Esophagus (tissue), 2 donors: ENCODE measurements around the gene ERBB4. TPM values are rescaled to one million over a fixed set of nuclear protein-coding genes. Genes with fewer than 3 reads are reported as not detected.

Experiments used
- H3K27ac ChIP-seq, 2 donors: one replicate each; pipeline ENCODE4 v1.5.1; 2013; ENCODE audit warnings: low read depth in 2 of 2, mild to moderate bottlenecking in 2 of 2, inconsistent platforms in 1 of 2, low read length in 1 of 2, moderate library complexity in 1 of 2
- H3K27me3 ChIP-seq, 2 donors: one replicate each; pipeline ENCODE4 v1.6.1; 2013; ENCODE audit warnings: low read length in 2 of 2, control low read depth in 1 of 2, mild to moderate bottlenecking in 1 of 2; ENCODE audit not compliant: insufficient read depth in 2 of 2, control insufficient read depth in 1 of 2
- H3K36me3 ChIP-seq, 2 donors: one replicate each; pipeline ENCODE4 v1.6.1; 2013; ENCODE audit warnings: low read length in 1 of 2; ENCODE audit not compliant: control insufficient read depth in 2 of 2, insufficient read depth in 2 of 2
- H3K4me1 ChIP-seq, 2 donors: one replicate each; pipeline ENCODE4 v1.6.1; 2013; ENCODE audit warnings: low read length in 1 of 2; ENCODE audit not compliant: control insufficient read depth in 2 of 2, insufficient read depth in 2 of 2
- H3K4me3 ChIP-seq, 2 donors: one replicate each; pipeline ENCODE4 v1.5.1; 2013; ENCODE audit warnings: low read length in 2 of 2, mild to moderate bottlenecking in 2 of 2, low read depth in 1 of 2, moderate library complexity in 1 of 2
- H3K9me3 ChIP-seq, 2 donors: one replicate each; pipeline ENCODE4 v1.6.1; 2013; ENCODE audit warnings: mild to moderate bottlenecking in 2 of 2, low read depth in 1 of 2, low read length in 1 of 2, moderate library complexity in 1 of 2; ENCODE audit not compliant: control insufficient read depth in 2 of 2, insufficient read depth in 1 of 2
- WGBS, 2 donors: extraction: QIAGEN DNeasy Blood & Tissue Kit; methylation state at CpG; one replicate each; pipeline ENCODE4 v1.1.7; 2013; 5-methylcytosine and 5-hydroxymethylcytosine counted together
- polyA plus RNA-seq, 2 donors: library from polyadenylated mRNA; stranded (reverse); fragments of 200-250 nt; gene quantifications; one replicate each; pipeline ENCODE4 v1.2.3, GENCODE V29; 2013
- donor health status: healthy with polysubstance abuse.
- donor health status: Bipolar disorder and iron deficiency.

Gene ERBB4
- polyA plus RNA-seq, 2 donors: under 0.01 to 0.06 TPM

- no peak overlapping the region for H3K4me3 ChIP-seq
- no peaks in the 10 kb centered on the region for H3K36me3 ChIP-seq
- no peaks in the 10 kb centered on the region for H3K9me3 ChIP-seq
- 37 to 46% methylated on average over 2 of the region's 2 CpGs for WGBS, 2 donors
- no peak overlapping the region for H3K27ac ChIP-seq
- no peaks in the 10 kb centered on the region for H3K4me1 ChIP-seq
- H3K27me3 ChIP-seq: no peaks in the 10 kb centered on the region
These were observed 243.8 kb downstream of the ERBB4 start for GRCh38 chr2:212294816-212295215.

GRCh38 chr2:212289301-212289700 lies 249.3 kb downstream of the ERBB4 start:
- Histone ChIP-seq H3K27me3 (no peaks in the 10 kb centered on the region), H3K4me1 (no peaks in the 10 kb centered on the region), H3K4me3 (no peak overlapping the region), H3K27ac (no peak overlapping the region), H3K36me3 (no peaks in the 10 kb centered on the region), H3K9me3 (peaks cover 0 to 2% of the 10 kb centered on the region in 2 donors)

DNA sequence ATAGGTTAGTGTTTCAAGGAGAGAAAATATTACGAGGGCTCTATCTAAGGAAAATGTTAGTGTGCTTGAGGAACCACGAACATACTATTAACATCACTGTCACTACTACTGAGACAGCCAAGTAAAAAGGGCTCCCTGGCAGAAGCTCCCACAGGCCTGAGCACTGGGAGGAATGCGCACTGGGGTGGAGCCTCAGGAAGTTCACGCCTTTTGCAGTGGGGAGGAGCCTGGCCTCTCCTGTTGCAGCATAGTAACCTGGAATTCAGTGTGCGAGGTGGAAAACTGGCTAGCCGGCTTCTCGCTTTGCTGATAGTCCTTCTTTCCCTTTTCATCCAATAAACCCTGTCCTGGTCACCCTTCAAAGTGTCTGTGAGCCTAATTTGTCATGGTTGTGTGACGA lies 250.3 kb downstream of the ERBB4 start:
- no peak overlapping the region for H3K27ac ChIP-seq
- H3K4me3 ChIP-seq: no peak overlapping the region
- 93 to 94% methylated on average over 8 of the region's 8 CpGs for WGBS, 2 donors
- H3K27me3 ChIP-seq: no peaks in the 10 kb centered on the region
- no peaks in the 10 kb centered on the region for H3K4me1 ChIP-seq
- no peaks in the 10 kb centered on the region for H3K36me3 ChIP-seq
- peaks cover 0 to 2% of the 10 kb centered on the region in 2 donors for H3K9me3 ChIP-seq

DNA sequence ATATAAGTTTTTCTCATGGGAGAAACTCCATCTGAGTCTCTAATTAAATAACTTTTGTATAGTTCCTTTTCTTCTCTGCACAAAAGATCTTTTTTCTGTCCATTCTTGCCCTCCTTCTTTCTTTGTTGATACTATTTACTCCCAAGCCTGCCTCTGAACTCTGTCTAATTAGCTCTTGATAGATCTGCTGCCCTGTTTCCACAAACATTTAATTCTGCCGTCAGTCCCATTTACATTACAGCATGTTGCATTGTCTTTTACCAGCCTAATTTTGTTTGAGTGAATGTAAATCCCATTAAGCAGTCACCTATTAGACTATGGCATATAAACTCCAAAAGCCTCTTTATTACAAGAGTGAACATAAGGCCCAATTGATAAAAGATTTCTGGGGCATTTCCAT lies 254.4 kb downstream of the ERBB4 start:
- 40 to 49% methylated on average over 1 of the region's 1 CpG for WGBS, 2 donors
- no peaks in the 10 kb centered on the region for H3K4me1 ChIP-seq
- H3K9me3 ChIP-seq: peaks cover 0 to 2% of the 10 kb centered on the region in 2 donors
- H3K27ac ChIP-seq: no peak overlapping the region
- no peaks in the 10 kb centered on the region for H3K36me3 ChIP-seq
- no peaks in the 10 kb centered on the region for H3K27me3 ChIP-seq
- no peak overlapping the region for H3K4me3 ChIP-seq

GRCh38 chr2:212282671-212283261 lies 255.8 kb downstream of the ERBB4 start:
- Histone ChIP-seq H3K27me3 (no peaks in the 10 kb centered on the region), H3K27ac (no peak overlapping the region), H3K4me3 (no peak overlapping the region), H3K4me1 (no peaks in the 10 kb centered on the region), H3K9me3 (no peaks in the 10 kb centered on the region), H3K36me3 (no peaks in the 10 kb centered on the region)
- 28 to 31% methylated on average over 3 of the region's 3 CpGs for WGBS, 2 donors

DNA sequence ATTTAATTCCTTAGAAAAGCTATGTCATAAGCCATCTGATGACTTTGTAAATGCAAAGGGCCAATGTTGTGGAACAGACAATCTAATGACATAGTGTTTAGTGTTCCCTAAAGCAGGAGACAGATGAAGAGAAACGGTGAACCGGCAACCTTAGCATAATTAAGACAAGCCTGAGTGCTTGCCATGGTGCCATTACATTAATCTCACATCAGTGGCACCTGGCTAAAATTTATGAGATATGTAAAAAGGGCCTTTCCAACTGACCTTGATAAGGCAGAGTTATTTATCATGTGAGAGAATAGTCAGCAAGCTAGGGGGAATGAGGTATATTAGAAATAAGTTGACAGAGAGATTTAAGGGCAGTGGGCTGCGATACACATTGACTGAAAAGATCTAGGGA lies 261.8 kb downstream of the ERBB4 start:
- Histone ChIP-seq H3K36me3 (no peaks in the 10 kb centered on the region), H3K4me3 (no peak overlapping the region), H3K27me3 (no peaks in the 10 kb centered on the region), H3K9me3 (no peaks in the 10 kb centered on the region), H3K4me1 (no peaks in the 10 kb centered on the region), H3K27ac (no peak overlapping the region)
- whole genome bisulfite sequencing, 2 donors: 61 to 65% methylated on average over 3 of the region's 3 CpGs

DNA sequence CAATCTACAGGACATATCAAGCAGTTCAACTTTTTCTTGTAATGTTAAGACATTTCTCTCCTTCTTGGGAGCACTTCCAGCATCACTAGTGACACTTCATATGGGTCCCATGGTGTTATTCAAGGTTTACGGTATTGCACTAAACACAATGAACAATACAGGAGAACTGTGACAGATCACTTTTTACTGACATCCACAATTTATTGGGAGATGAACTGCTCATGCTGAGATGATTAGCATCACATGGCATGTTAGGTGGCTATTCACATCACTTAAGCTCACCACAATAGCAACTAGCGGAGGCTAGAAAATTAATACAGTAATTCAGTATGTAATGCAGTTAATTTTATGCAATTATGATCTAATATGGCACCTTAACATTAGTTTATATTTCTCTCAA lies 264.4 kb downstream of the ERBB4 start:
- Histone ChIP-seq H3K27ac (no peak overlapping the region), H3K4me3 (no peak overlapping the region), H3K36me3 (no peaks in the 10 kb centered on the region), H3K27me3 (no peaks in the 10 kb centered on the region), H3K9me3 (no peaks in the 10 kb centered on the region), H3K4me1 (no peaks in the 10 kb centered on the region)
- WGBS, 2 donors: 91 to 95% methylated on average over 2 of the region's 2 CpGs

DNA sequence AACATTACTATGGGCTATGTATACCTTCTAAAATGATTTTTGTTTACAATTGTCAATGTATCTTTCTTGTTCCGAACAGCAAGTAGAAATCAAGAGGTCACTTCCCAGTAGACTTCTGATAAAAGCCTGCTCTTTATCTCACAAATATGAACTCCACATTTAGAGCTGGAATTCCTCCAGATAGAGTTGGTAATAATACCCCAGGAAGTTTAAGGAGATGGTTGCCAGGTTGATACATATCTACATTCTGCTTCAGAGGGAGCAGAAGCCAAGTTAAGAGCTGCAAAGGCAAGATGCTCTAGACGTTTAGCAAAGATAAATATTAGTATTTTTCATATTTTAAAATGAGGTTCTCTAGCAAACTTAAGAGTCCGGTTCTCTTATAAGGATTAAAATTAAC lies 267.0 kb downstream of the ERBB4 start:
- 43 to 52% methylated on average over 3 of the region's 3 CpGs for WGBS, 2 donors
- no peaks in the 10 kb centered on the region for H3K27me3 ChIP-seq

DNA sequence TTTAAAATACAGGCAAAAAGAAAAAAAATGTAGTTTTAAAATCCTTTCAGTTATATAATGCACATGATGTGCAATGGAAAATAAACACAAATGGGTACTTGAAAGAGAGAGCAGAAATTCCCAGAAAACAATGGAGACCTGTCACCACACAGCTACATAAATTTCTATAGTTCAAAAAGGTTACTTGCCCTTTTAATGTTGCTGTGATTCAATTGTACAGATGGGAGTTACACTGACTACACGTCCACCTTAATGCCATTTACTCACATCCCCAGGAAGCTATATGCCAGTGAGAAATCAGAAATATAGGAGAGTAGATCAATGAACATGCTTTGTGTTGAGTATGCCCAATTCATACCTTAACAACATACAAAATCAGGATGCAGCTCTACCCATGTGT lies 269.6 kb downstream of the ERBB4 start:
- no peak overlapping the region for H3K4me3 ChIP-seq
- H3K36me3 ChIP-seq: no peaks in the 10 kb centered on the region
- no peaks in the 10 kb centered on the region for H3K9me3 ChIP-seq
- WGBS, 2 donors: 29 to 43% methylated on average over 1 of the region's 1 CpG
- no peak overlapping the region for H3K27ac ChIP-seq
- H3K27me3 ChIP-seq: no peaks in the 10 kb centered on the region
- no peaks in the 10 kb centered on the region for H3K4me1 ChIP-seq

More for the DNA sequence above, 267.0 kb downstream of the ERBB4 start:
- H3K36me3 ChIP-seq: no peaks in the 10 kb centered on the region
- no peak overlapping the region for H3K4me3 ChIP-seq
- no peaks in the 10 kb centered on the region for H3K4me1 ChIP-seq
- H3K27ac ChIP-seq: no peak overlapping the region
- no peaks in the 10 kb centered on the region for H3K9me3 ChIP-seq

DNA sequence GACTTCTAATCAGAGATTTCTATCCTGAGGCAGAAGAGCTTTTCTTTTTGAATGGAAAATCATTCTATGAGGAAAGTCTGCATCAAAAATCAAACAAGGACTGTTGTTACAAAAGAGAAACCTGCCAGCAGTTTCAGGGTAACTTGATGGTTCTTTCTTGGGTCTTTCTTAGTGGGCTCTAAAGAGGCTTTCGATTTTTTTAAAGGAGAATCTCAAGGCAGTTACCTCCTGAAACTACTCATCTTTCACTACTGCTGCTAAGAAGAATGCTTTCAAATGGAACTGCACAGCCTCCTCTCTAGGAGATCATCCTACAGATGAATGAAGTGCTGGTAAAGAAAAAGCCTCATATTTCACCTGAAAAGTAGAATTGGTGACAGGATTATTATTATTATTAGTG lies 272.3 kb downstream of the ERBB4 start:
- no peaks in the 10 kb centered on the region for H3K9me3 ChIP-seq
- H3K36me3 ChIP-seq: no peaks in the 10 kb centered on the region
- H3K4me1 ChIP-seq: no peaks in the 10 kb centered on the region
- no peak overlapping the region for H3K4me3 ChIP-seq
- H3K27ac ChIP-seq: no peak overlapping the region
- H3K27me3 ChIP-seq: no peaks in the 10 kb centered on the region
- WGBS, 2 donors: 67 to 75% methylated on average over 1 of the region's 1 CpG
